GM18526 (cell line): ENCODE data around the gene CCDC187.

ENCODE experiments used
- POLR2A ChIP-seq: IDR thresholded peaks from 3 replicates; pipeline ENCODE4 v1.6.1; 2011; ENCODE audit not compliant: insufficient read length; ENCODE audit errors: extremely low read depth

CCDC187 gene

GRCh38 chr9:136235171-136235570 is 68.7 kb downstream of the CCDC187 start:
- no peak for TF ChIP-seq POLR2A

GRCh38 chr9:136234597-136234996 is 69.3 kb downstream of the CCDC187 start:
- TF ChIP-seq POLR2A, result no peak

- TF ChIP-seq POLR2A, result no peak
Observed at GRCh38 chr9:136233868-136234267, 70.0 kb downstream of the CCDC187 start.

GRCh38 chr9:136233411-136233810 is 70.5 kb downstream of the CCDC187 start:
- TF ChIP-seq POLR2A, result no peak

GRCh38 chr9:136232969-136233368 is 70.9 kb downstream of the CCDC187 start:
- no peak for TF ChIP-seq POLR2A

GRCh38 chr9:136231478-136232297 is 72.2 kb downstream of the CCDC187 start:
- no peak for TF ChIP-seq POLR2A

- no peak for TF ChIP-seq POLR2A
Observed at GRCh38 chr9:136230773-136231172, 73.1 kb downstream of the CCDC187 start.

GRCh38 chr9:136230365-136230764 is 73.5 kb downstream of the CCDC187 start:
- TF ChIP-seq POLR2A, result no peak

GRCh38 chr9:136229096-136230065 is 74.5 kb downstream of the CCDC187 start:
- no peak for TF ChIP-seq POLR2A

- TF ChIP-seq POLR2A, result no peak
Observed at GRCh38 chr9:136228107-136228875, 75.6 kb downstream of the CCDC187 start.

GRCh38 chr9:136226680-136227407 is 77.0 kb downstream of the CCDC187 start:
- TF ChIP-seq POLR2A, result no peak

GRCh38 chr9:136225748-136226679 is 77.9 kb downstream of the CCDC187 start:
- no peak for TF ChIP-seq POLR2A

GRCh38 chr9:136225366-136225747 is 78.5 kb downstream of the CCDC187 start:
- TF ChIP-seq POLR2A, result no peak
